ENCODE measurements around the gene HOXB5.

HOXB5 gene

GRCh38 chr17:48626245-48627117 lies 32.9 kb upstream of the HOXB5 start, which contains the start of gene HOXB9 (continued):
- TF ChIP-seq ZBTB6 (tag by site-specific recombination; IDR thresholded peaks at IDR 0.05): peak; percentile 82
- TF ChIP-seq ZNF654 (tag by site-specific recombination; IDR thresholded peaks at IDR 0.05; ENCODE audit: low read depth): no peak
- TF ChIP-seq ZNF184 (tag by site-specific recombination; IDR thresholded peaks at IDR 0.05): 0 out of 2 replicates have a peak, but pooled peaks have one; percentile 7
- peak; percentile 68 for TF ChIP-seq ZNF76 (tag by site-specific recombination; IDR thresholded peaks at IDR 0.05; ENCODE audit: borderline replicate concordance, low read depth)
- no peak for TF ChIP-seq ZNF792 (tag by site-specific recombination; IDR thresholded peaks at IDR 0.05)
- TF ChIP-seq PBX3 (CRISPR knock-in tag; IDR thresholded peaks at IDR 0.05): peak; percentile 88; the same call in 1 of the 2 replicates
- peak; percentile 99 for TF ChIP-seq ZBTB21 (tag by site-specific recombination; IDR thresholded peaks at IDR 0.05)
- peak; percentile 78 for TF ChIP-seq ZBTB11 (tag by site-specific recombination; conservative IDR thresholded peaks at IDR 0.05; ENCODE audit: low read depth)
- no peak for TF ChIP-seq ZNF169 (tag by site-specific recombination; IDR thresholded peaks at IDR 0.05)
- no peak for TF ChIP-seq ZFP3 (tag by site-specific recombination; IDR thresholded peaks at IDR 0.05; ENCODE audit: low read depth)
- TF ChIP-seq ZNF354C (tag by site-specific recombination; IDR thresholded peaks at IDR 0.05; ENCODE audit: borderline replicate concordance, low read depth): no peak
- TF ChIP-seq ZNF426 (tag by site-specific recombination; IDR thresholded peaks at IDR 0.05): no peak
- TF ChIP-seq ZNF747 (tag by site-specific recombination; IDR thresholded peaks at IDR 0.05): no peak
- TF ChIP-seq OSR2 (tag by site-specific recombination; IDR thresholded peaks at IDR 0.05): peak; percentile 93
- TF ChIP-seq ZNF16 (tag by site-specific recombination; IDR thresholded peaks at IDR 0.05; ENCODE audit: low read depth): no peak
- TF ChIP-seq TSHZ1 (tag by site-specific recombination; IDR thresholded peaks at IDR 0.05; ENCODE audit: borderline replicate concordance): peak; percentile 99
- TF ChIP-seq SETDB1 (IDR thresholded peaks at IDR 0.05; ENCODE audit: insufficient read length, low read length): no peak
- no peak for TF ChIP-seq ZNF223 (tag by site-specific recombination; IDR thresholded peaks at IDR 0.05)
- no peak for TF ChIP-seq ZNF280D (tag by site-specific recombination; IDR thresholded peaks at IDR 0.05)
- peak; percentile 91 for TF ChIP-seq SP2 (tag by site-specific recombination; IDR thresholded peaks at IDR 0.05)
- TF ChIP-seq KLF10 (tag by site-specific recombination; IDR thresholded peaks at IDR 0.05): peak; percentile 91
- no peak for TF ChIP-seq ZNF148 (tag by site-specific recombination; IDR thresholded peaks at IDR 0.05; ENCODE audit: borderline replicate concordance)
- TF ChIP-seq ZSCAN16 (tag by site-specific recombination; IDR thresholded peaks at IDR 0.05): no peak
- TF ChIP-seq ZNF785 (tag by site-specific recombination; IDR thresholded peaks at IDR 0.05): 0 out of 2 replicates have a peak, but pooled peaks have one; percentile 44
